Activated CD8-positive, alpha-beta T cell treated with anti-CD3 and anti-CD28 coated beads for 36 hours (primary cell): ENCODE results near the gene ANAPC1. TPM values are rescaled to one million over a fixed set of nuclear protein-coding genes. Genes with fewer than 3 reads are reported as not detected.
"Not testable (repeated sequence)": the region's sequence is repeated elsewhere in the genome, so short reads cannot be mapped to it uniquely, and the experiment has no call there.

Experiments used
- ATAC-seq: fragments of 200-7000 bp; cut with Tn5 transposase; one replicate; pipeline ENCODE4 v1.10.0; 2021; ENCODE audit warnings: mild to moderate bottlenecking, moderate library complexity
- CTCF ChIA-PET: fragments of 350-600 bp; sonication (Branson Sonifier 250); formaldehyde crosslinking; loops from one replicate; lab custom pipeline; 2021; ENCODE audit warnings: antibody characterized with exemption; lab: Charles Lee
- POLR2A ChIA-PET: fragments of 350-600 bp; sonication (Branson Sonifier 250); formaldehyde crosslinking; loops from one replicate; lab custom pipeline; 2021; ENCODE audit warnings: antibody characterized with exemption; lab: Charles Lee
- DNase-seq: peaks from one replicate; pipeline ENCODE4 v3.0.0-alpha.2; 2020
- H3K27ac Mint-ChIP-seq: one replicate; pipeline ENCODE4 v1.8.0; 2021; ENCODE audit warnings: mild to moderate bottlenecking, mixed read lengths
- H3K27me3 Mint-ChIP-seq: one replicate; pipeline ENCODE4 v1.8.0; 2021; ENCODE audit warnings: mixed read lengths
- H3K36me3 Mint-ChIP-seq: one replicate; pipeline ENCODE4 v1.8.0; 2021; ENCODE audit warnings: low read depth, mixed read lengths
- H3K4me1 Mint-ChIP-seq: one replicate; pipeline ENCODE4 v1.8.0; 2021; ENCODE audit warnings: low read depth, mixed read lengths
- H3K4me3 Mint-ChIP-seq: one replicate; pipeline ENCODE4 v1.8.0; 2021; ENCODE audit warnings: mild to moderate bottlenecking, moderate library complexity, mixed read lengths
- H3K9me3 Mint-ChIP-seq: one replicate; pipeline ENCODE4 v1.8.0; 2021; ENCODE audit warnings: mixed read lengths
- intact Hi-C: fragments of 100-400 bp; cut with micrococcal nuclease; formaldehyde crosslinking; loops from one replicate; pipeline ENCODE4 v1.10.0; 2022
- total RNA-seq, 2 experiments: library from RNA; stranded (reverse); gene quantifications; one replicate each; pipeline ENCODE4 v1.2.3, GENCODE V29; 2021

The ANAPC1 gene
- total RNA-seq, 2 experiments from 2014 or later: 118 to 135 TPM

DNA sequence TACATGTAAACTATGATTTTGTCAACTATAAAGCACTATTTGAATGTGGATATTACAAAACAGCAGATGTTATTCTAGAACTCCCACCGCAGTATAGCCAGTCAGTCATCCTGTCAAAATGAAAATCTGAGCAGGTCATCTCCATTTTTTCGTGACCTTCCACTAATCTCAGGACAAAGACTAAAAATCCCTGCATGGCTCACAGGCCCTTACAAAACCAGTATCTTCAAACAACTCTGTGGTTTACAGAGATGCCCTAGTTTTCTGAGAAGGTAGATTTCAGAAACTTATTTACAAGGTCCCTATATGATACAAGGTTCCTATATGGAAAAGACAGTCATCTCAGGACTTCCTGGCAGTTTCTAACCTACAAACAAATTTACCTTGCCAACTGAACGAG, 49.8 kb downstream of the ANAPC1 start:
- peaks cover 11% of the 10 kb centered on the region for H3K4me1 Mint-ChIP-seq
- CTCF ChIA-PET, DNase-seq, H3K4me3 Mint-ChIP-seq, intact Hi-C loops, H3K9me3 Mint-ChIP-seq, H3K27me3 Mint-ChIP-seq, POLR2A ChIA-PET: not testable (repeated sequence)
- peaks cover 19% of the 10 kb centered on the region for H3K36me3 Mint-ChIP-seq
- ATAC-seq: peak; percentile 79
- H3K27ac Mint-ChIP-seq: peak overlapping the region; percentile 74

DNA sequence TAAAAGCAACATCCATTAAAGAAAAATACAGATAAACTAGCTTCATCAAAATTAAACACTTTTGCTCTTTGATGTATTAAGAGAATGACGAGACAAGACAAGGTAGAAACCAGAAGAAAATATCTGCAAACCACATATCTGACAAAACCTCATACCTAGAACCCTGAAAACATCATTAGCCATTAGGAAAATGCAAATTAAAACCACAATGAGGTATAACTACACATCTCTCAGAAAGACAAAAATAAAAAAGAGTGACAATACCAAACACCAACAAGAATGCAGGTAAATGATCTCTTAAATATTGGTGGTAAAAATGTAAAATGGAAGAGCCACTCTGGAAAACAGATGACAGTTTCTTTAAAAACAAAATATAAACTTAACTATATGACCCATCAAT, 53.5 kb downstream of the ANAPC1 start:
- H3K4me3 Mint-ChIP-seq, H3K9me3 Mint-ChIP-seq, H3K27ac Mint-ChIP-seq, DNase-seq, intact Hi-C loops, POLR2A ChIA-PET, ATAC-seq, CTCF ChIA-PET, H3K27me3 Mint-ChIP-seq: not testable (repeated sequence)
- Mint-ChIP-seq H3K4me1 (peaks cover 11% of the 10 kb centered on the region), H3K36me3 (peaks cover 37% of the 10 kb centered on the region)

DNA sequence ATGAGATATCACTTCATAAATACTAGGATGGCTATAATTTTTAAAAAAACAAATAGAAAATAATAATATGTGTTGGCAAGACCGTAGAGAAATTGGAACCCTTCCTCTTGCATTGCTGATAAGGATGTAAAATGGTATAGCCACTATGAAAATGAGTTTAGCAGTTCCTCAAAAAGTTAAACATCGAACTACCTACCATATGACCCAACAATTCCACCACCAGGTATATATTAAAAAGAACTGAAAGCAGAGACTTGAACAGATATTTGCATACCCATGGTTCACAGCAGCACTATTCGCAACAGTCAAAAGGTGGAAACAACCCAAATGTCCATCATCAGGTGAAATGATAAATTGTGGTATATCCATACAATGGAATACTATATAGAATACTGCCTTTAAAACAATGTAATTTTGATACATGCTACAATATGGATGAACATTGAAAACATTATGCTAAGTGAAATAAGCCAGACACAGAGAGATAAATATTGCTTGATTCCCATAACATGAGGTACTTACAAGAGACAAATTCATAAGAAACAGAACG, 55.7 kb downstream of the ANAPC1 start:
- H3K27ac Mint-ChIP-seq, DNase-seq, CTCF ChIA-PET, H3K27me3 Mint-ChIP-seq, ATAC-seq, POLR2A ChIA-PET, H3K4me1 Mint-ChIP-seq, H3K4me3 Mint-ChIP-seq, intact Hi-C loops, H3K9me3 Mint-ChIP-seq: not testable (repeated sequence)
- H3K36me3 Mint-ChIP-seq: peaks cover 31% of the 10 kb centered on the region

DNA sequence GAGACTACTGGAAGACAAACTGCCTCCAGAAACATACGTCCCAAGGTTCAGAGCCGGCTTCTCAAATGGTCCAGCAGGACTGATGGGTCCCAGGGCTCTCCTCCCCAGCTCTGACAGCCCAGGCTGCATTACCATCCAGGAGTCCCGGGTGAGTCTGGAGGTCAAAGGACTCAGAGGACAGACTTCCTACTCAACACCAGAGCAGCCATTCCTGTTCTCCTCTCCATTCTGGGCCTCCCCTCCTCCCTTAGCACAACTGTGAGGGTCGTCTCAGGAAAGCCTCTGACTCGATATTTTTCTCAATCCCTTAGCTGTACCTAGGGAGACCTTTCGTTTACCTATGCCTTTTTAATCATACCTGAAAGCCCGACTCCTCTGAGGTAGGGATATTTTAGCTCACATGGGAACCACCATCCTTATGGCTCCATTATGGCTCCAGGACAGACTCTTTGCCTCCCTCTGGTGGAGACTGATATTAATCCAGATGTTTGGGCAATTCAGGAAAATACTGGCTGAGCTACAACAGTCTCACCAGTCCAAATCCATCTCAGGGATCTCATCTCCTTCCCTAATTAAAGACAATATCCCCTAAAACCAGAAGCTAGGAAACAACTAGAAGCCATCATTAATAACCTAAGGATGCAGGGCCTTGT, 70.9 kb downstream of the ANAPC1 start:
- H3K27ac Mint-ChIP-seq, H3K4me3 Mint-ChIP-seq, CTCF ChIA-PET, H3K4me1 Mint-ChIP-seq, POLR2A ChIA-PET, H3K27me3 Mint-ChIP-seq, DNase-seq, ATAC-seq, H3K9me3 Mint-ChIP-seq, H3K36me3 Mint-ChIP-seq, intact Hi-C loops: not testable (repeated sequence)

DNA sequence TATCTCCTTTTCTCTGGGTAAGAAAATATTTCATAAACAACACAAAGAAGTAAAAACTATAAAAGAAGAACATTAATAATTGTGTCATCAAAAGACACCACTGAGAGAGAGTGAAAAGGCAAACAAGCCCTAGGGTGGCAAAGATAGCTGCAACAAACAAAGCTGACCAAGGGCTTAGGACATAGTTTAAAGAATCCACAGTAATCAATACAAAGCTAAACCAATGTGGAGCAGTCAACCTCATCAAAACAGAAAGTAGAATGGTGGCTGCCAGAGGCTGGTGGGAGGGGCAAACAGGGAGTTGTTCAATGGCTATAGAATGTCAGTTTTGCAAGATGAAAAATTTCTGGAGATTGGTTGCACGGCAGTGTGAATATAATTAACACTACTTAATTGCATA, 93.4 kb downstream of the ANAPC1 start:
- H3K4me1 Mint-ChIP-seq, H3K4me3 Mint-ChIP-seq, POLR2A ChIA-PET, H3K36me3 Mint-ChIP-seq, H3K27ac Mint-ChIP-seq, H3K9me3 Mint-ChIP-seq, DNase-seq, ATAC-seq, CTCF ChIA-PET, intact Hi-C loops, H3K27me3 Mint-ChIP-seq: not testable (repeated sequence)

DNA sequence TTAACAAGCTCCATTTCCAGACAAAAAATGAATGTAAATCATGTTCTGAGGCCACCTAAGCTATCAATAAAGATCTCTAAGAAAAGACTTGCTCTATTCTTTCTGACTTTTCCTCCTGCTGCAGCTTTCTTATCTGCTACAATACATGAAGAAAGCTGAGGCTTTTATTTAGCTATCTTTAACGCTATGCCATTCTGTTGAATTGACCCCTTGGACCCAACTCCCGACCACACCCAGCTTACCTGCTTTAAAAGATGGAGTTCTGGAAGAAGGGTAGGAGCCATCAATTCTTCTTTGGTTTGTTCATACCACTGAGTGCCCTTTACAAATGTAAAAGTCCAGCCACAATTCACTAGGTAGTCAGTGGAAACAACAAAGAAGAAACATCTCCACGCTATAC, 99.9 kb downstream of the ANAPC1 start:
- H3K4me3 Mint-ChIP-seq, ATAC-seq, H3K9me3 Mint-ChIP-seq, H3K36me3 Mint-ChIP-seq, POLR2A ChIA-PET, H3K27me3 Mint-ChIP-seq, intact Hi-C loops, DNase-seq, H3K4me1 Mint-ChIP-seq, H3K27ac Mint-ChIP-seq, CTCF ChIA-PET: not testable (repeated sequence)

DNA sequence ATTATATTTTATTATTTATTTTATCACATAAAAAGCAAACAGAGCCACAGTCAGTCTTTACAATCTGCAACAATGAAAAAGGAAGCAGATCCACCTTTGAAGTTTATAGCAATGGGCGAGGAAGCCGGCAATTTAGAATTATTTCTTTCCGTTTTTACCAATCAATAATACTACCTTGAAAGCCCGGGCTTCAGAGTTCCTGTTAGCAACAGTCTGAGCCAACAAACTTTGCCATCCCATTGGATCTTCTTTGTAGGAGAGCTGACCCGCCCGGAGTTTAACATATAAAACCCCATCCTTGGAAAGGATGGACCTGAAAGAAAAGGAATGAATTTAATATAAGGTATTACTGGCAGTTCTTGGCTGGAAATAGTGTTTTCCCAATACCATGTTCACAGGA, 101.8 kb downstream of the ANAPC1 start:
- not testable (repeated sequence) for H3K36me3 Mint-ChIP-seq, H3K4me1 Mint-ChIP-seq

DNA sequence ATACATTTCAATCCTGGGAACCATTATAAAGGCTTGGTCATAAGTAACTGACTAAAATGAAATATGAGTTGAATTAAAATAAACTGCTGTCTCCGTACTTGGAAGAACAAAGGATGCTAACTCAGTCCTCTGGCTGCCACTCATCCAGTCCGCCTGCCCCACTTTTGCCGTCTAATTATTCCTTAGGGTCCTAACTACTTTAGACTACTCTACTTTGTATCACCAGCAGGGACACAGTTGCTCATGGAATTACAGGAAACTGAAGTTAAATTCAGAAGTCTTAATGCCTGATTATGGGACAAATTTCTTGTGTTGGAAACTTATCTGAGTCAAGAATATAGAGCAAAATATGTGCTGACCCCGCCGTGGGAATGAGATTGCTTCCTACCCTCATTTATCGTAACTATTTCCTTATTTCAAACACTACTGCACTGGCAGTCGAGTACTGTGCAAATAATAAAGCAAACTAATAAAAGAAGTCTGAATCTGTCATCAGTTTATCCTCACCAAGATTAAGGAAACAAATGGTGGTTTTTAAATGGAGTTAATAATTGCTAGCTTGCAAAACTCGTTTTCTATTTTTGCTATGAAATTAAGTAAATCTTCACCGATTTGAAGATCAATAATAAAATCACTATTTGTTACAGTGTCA, 102.4 kb downstream of the ANAPC1 start:
- H3K36me3 Mint-ChIP-seq, H3K4me3 Mint-ChIP-seq, POLR2A ChIA-PET, CTCF ChIA-PET, H3K4me1 Mint-ChIP-seq, H3K27me3 Mint-ChIP-seq, DNase-seq, H3K9me3 Mint-ChIP-seq, ATAC-seq, intact Hi-C loops, H3K27ac Mint-ChIP-seq: not testable (repeated sequence)

More for the DNA sequence above, 101.8 kb downstream of the ANAPC1 start:
- CTCF ChIA-PET, H3K9me3 Mint-ChIP-seq, H3K4me3 Mint-ChIP-seq, H3K27ac Mint-ChIP-seq, POLR2A ChIA-PET, intact Hi-C loops, DNase-seq, ATAC-seq, H3K27me3 Mint-ChIP-seq: not testable (repeated sequence)

DNA sequence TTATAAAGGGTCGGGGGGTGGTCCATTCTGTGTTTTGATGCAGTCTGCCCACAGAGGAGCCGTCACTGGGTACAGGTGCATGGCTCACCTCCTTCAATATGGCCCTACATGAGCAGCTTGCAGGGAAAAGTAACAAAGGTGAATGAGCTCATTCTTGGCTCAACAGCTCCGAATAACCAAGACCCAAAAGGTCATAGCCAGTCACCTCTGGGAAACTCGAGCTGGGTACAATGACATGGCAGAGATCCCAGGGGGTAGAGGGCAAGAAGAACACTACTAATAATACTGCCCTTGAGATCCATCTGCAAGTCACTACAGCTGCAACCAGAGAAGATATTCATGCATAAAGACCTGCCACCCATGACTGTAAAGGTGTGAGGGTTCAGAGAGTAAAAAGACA, 106.8 kb downstream of the ANAPC1 start:
- ATAC-seq, intact Hi-C loops, H3K36me3 Mint-ChIP-seq, POLR2A ChIA-PET, H3K9me3 Mint-ChIP-seq, H3K27me3 Mint-ChIP-seq, CTCF ChIA-PET, H3K4me1 Mint-ChIP-seq, H3K27ac Mint-ChIP-seq, H3K4me3 Mint-ChIP-seq, DNase-seq: not testable (repeated sequence)

DNA sequence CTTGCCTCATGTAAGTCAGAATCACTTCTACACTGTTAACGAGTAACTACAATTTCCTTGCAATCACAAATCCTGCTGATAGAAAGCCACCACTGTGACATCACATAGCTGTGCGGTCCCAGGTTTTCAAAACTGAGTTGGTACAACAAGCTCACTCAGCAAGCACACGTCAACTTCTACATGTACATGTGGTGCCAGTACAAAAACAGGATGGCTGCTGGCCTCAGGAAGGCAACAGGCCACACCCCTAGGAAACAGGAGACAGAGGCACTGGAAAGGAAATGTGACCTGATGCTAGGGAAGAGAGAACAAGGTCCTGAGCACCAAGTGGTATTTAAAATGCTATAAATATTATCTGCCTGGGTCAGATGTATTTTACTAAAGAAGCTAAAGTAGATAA, 107.7 kb downstream of the ANAPC1 start:
- H3K27ac Mint-ChIP-seq, H3K27me3 Mint-ChIP-seq, H3K9me3 Mint-ChIP-seq, intact Hi-C loops, POLR2A ChIA-PET, ATAC-seq, H3K36me3 Mint-ChIP-seq, DNase-seq, H3K4me3 Mint-ChIP-seq, CTCF ChIA-PET, H3K4me1 Mint-ChIP-seq: not testable (repeated sequence)
